GM15510 (cell line): ENCODE measurements around the gene ACTR1A.

Source experiments
- POLR2A ChIP-seq: IDR thresholded peaks from 3 replicates; pipeline ENCODE4 v1.6.1; 2011; ENCODE audit warnings: borderline replicate concordance; ENCODE audit not compliant: insufficient read length; ENCODE audit errors: extremely low read depth

Gene ACTR1A

DNA sequence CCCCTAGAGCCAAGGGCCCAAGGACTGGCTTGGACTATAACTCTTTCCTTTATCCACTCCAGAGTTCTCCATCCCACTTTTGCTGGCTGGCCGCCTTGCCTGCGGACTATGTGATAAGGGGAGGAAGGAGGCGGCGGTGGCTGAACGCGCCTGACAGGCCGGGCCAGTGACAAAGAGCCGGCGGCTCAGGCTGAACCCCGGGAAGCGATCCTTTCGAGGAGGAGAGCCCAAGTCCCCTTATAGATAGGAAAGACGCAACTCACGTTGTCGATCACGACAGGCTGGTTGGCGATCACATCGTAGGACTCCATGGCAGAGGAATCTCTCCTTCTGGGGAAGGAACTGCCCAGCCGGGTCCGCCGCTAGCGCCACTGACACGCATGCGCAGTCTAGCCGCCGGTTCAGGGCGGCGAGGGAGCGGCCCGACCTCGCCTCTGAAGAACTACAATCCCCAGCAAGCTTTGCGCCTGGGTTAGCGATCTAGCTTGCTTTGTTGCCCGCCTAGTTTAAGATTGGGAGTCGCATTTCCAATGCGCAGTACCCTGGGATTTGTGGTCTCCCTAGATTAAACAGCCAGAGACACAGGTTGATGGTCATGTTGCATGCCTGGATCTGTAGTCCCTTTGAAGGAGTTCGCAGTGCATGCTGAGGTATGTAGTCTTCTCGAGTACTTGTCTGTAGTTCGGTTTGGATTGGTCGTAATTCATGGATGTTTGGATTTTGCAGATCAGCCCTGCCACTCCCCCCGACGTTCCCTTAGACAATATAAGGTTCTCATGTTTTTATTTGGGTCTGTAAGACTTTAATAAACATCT lies at the start of gene ACTR1A:
Gene ACTR1A (minus strand): TSS at position 376 of the 815 bp plus-strand sequence. CDS start 65 bp downstream, at position 311.
- TF ChIP-seq POLR2A, result peak; percentile 62

DNA sequence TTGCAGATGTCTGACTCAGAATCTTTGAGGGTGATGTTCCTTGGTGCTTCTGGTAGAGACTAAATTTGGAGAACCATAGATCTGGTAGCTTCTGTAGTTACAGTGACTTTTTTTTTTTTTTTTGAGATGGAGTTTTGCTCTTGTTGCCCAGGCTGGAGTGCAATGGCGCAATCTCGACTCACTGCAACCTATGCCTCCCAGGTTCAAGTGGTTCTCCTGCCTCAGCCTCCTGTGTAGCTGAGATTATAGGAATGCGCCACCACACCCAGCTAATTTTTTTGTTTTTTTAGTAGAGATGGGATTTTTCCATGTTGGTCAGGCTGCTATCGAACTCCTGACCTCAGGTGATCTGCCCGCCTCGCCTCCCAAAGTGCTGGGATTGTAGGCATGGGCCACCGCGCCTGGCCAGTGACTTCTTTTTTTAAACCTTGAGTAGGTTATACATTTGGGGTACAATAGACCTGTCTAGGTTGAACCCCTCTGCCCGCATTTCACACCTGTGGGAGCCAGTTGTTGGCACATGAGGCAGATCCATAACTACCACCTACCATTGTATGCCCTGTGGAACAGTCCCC lies 48.2 kb upstream of the ACTR1A start:
- TF ChIP-seq POLR2A, result no peak

DNA sequence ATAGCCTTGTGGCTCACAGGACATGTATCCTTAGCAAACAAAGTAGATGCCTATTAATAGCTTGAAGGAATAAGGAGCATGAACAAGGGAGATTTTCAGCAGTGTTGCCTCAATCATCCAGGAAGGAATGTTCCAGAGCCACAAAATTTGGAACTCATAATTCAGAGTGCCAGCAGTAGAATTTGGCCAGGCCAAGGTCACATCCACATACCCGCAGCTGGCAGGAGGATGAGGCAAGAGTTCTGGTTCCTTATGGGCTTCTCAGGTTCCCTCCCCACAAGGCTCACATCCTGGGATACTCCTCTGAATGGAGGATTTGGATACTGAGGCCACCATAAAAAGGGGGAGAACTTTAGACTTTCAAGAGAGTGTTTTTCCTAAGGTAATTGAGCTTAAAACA lies 47.0 kb upstream of the ACTR1A start:
- no peak for TF ChIP-seq POLR2A

DNA sequence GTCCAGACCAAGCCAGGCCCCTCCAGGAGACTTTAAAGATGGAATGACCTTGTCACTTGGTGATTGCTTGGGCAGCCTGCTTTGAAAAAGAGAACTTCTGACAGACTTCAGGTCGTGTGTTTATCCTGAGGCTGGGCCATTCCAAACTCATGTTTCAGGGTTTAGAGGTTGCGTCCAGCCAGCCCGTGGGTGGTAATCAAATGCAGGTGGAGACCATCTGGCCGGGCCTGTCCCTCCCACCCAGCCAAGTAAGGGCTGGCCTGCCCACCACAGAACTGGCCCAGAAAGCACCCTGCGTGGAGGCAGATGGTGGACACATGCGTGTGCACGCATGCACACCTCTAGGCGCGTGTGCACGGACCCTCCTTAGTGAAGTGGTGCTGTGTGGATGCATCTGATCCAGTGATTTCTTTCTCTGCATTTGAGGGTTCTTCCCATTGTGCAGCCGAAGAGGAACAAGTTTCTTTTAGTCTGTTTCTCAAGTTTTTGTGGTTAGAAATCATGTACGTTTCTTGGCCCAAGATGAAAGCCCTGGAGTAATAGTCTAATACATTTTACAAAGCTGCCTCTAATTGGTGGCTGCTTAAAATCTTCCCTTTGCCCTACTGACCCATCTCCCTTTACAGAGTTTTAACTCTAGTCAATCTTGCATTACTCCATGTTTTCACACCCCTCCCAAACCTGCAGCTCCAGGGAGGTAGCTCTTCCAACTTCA lies 44.3 kb upstream of the ACTR1A start:
- TF ChIP-seq POLR2A, result no peak

DNA sequence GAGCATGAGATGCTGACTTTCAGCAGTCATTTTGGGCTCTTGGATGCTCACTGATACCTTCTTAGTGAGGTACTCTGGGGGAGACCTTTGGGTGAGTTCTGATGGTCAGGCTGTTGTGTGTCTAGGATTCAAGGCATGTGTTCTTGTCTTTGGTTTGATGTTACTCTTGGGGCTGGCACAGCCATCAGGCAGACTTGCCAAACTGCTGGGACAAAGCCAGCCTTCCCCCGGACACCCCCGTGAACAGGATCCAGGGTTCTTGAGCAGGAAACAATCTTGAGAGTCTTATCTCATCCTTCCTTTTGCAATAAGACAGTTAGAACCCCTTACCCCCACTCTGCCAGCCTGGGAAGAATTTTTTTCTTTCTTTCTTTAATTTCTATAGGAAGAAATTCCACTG lies 43.5 kb upstream of the ACTR1A start:
- TF ChIP-seq POLR2A, result no peak

DNA sequence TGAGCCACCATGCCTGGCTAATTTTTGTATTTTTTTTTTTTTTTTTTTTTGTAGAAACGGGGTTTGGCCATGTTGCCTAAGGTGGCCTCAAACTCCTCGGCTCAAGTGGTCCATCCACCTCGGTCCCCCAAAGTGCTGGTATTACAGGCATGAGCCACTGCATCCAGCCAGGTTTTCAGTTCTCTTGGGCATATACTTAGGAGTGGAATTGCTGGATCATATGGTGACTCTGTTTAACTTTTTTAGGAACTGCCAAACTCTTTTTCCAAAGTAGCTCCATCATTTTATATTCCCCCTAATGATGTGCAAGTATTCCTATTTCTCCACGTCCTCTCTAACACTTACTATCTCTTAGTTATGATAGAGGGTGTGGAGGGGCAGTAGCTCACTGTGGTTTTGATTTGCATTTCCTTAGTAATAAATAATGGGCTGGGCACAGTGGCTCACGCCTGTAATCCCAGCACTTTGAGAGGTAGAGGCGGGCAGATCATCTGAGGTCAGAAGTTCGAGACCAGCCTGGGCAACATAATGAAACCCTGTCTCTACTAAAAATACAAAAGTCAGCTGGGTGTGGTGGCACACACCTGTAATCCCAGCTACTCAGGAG lies 42.9 kb upstream of the ACTR1A start:
- no peak for TF ChIP-seq POLR2A

DNA sequence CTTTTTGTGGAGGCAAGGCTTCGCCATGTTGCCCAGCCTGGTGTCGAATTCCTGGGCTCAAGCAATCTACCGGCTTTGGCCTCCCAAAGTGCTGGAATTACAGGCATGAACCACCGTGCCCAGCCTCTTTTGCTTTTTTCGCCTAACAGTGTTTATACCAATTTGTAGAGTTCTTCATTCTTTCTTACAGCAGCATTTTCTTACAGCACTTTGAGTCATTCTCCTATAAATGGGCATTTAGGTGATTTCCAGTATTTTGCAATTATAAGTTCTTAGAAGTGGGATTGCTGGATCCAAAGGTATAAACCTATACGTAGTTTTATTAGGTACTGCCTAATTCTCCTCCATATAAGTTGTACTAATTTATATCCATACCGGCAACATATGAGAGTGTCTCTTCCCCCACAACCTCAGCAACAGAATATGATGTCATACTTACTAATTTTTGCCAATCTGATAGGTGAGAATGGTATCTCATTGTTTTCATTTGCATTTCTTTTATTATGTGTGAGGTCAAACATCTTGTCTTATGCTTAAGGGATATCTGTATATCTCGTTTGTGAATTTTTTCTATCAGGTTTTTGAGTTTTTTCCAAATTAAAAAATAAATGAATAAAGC lies 40.4 kb upstream of the ACTR1A start:
- no peak for TF ChIP-seq POLR2A

DNA sequence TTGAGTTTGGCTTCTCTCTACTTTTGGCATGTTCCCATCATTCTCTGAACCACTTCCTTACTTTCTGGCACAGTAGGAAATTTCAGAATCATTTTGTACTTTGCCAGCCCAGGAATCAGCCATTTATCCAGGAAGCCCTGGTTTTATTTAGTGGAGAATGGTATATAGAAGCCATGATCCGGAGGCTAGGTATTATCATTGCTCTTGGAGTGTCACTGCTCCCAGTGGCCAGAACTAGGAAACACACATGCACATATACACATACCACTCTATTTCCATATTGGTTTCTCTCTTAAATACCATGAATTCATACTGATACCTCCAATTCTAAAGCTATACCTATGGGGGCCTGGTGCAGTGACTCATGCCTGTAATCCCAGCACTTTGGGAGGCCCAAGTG lies 37.5 kb upstream of the ACTR1A start:
- TF ChIP-seq POLR2A, result no peak

DNA sequence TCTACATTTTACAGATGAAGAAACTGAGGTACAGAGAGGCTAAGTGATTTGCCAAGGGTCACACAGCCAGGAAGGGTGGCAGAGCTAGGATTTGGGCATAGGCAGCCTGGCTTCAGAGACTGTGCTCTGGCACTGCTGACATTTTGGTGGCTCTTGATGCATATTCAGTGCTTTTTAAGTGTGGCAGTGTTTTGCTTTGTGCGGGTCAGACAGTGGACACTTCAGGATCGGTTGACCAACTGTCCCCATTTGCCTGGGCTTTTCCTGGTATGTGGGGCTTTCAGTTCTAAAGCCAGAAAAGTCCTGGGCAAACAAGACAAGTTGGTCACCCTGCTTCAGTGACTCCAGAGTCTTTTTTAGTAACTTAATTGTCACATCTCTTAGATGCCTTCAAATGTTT lies 36.3 kb upstream of the ACTR1A start:
- no peak for TF ChIP-seq POLR2A

DNA sequence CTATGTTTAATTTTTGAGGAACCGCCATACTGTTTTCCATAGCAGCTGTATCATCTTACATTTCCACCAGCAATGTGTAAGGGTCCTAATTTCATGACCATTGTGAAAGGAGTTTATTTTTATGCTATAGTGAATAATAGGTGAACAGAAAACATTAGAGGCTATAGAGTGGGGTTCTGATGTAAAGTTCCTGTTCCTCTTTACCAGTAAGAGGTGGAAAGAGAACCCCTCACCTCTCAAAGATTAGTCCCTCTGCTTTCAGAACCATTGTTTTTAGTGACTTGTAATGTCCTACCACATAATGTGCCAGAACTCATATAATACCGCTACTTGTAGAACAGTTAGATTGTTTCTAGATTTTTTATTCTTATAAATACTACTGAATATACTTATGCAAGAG lies 35.4 kb upstream of the ACTR1A start:
- TF ChIP-seq POLR2A, result no peak

DNA sequence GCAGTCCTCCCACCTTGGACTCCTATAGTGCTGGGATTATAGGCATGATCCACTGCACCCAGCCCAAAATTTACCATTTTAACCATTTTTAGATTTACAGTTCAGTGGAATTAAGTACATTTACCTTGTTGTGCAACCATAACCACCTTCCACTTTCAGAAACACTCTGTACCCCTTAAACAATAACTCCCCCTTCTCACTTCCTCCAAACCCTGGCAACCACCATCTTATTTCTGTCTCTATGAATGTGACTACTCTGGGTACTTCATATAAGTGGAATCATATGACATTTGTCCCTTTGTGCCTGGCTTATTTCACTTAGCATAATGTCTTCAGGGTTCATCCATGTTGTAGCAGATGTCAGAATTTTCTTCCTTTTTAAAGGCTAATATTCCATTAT lies 34.9 kb upstream of the ACTR1A start:
- no peak for TF ChIP-seq POLR2A

DNA sequence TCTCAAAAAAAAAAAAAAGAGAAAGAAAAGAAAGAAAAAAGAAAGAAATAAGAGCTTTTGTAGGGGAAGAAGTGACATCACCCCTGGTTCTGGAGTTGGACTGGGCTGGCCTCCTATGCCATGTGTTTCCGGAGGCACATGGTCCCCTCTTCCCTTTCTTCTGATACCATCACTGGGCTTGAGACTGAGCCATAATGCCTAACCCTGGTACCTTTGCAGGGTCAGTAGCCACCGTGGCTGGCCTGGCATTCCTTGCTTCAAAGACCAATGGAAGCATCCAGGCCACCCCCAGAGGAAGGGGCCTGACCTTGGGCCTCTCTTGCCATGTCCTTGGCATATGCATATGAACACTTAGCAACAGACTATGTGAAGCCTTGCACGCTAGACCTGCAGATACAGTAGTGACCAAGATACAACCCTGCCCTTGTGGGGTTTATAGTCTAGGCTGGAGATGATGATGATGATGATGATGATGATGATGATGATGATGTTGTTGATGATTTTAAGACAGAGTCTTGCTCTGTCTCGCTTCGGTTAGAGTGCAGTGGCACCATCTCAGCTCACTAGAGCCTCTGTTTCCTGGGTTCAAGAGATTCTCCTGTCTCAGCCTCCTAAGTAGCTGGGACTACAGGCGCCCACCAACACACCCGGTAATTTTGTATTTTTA lies 33.1 kb upstream of the ACTR1A start:
- TF ChIP-seq POLR2A, result no peak

DNA sequence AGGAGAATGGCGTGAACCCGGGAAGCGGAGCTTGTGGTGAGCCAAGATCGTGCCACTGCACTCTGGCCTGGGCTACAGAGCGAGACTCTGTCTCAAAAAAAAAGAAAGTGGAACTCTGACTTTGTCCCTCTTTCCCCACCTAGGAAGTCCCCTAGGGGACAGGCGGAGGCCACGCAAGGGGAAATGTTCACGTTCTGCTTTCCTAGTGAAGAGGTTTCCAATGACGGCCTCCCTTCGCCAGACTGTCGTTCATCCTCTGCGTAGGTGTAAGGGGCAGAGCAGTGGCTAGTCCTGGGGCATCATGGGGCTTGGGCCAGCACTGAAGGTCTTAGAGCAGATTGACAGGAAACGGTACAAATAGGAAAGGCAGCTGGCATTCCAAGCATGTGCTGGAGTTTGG lies 31.8 kb upstream of the ACTR1A start:
- TF ChIP-seq POLR2A, result no peak

DNA sequence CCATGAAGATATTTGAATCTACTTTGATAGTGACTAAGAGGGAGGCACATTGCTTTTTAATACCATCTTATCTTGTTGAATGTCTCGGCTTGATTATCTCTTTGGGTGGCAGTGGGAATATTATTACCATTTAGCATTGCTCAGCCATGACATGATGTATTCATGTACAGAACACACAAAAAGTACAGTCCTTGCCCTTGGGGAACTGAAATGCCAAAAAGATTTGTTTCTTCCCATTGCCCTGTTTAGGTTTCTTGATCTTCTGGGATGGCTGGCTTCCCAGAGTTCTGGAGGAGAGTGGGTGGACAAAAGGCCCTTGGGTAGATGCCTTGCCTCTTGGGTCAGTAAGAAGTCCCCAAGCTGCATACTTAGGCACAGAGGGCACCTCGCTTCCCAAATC lies 25.0 kb upstream of the ACTR1A start:
- TF ChIP-seq POLR2A, result no peak
